ENCODE measurements around the gene ZNF316.

GRCh38 chr7:6700793-6701192, 63.7 kb downstream of the ZNF316 start:
- TF ChIP-seq CTCF (IDR thresholded peaks at IDR 0.05) (no peak), POLR2A (IDR thresholded peaks at IDR 0.05) (no peak)
